SIG-M5 treated with dmso at 0.1 percent for 504 hours (cell line): Measurements from ENCODE around the gene SLC2A3.
A peak's percentile ranks its signal among the peaks of the same experiment; 100 is the strongest.
"Not testable (repeated sequence)": the region's sequence is repeated elsewhere in the genome, so short reads cannot be mapped to it uniquely, and the experiment has no call there.

Experiments
- DNase-seq: peaks from one replicate; lab custom pipeline; 2025; ENCODE audit not compliant: unreplicated experiment; lab: John Stamatoyannopoulos, UW

The SLC2A3 gene

GRCh38 chr12:7953912-7954311 lies 17.9 kb upstream of the SLC2A3 start:
- not testable (repeated sequence) for DNase-seq

- no peak for DNase-seq
Observed at GRCh38 chr12:7951671-7952070, 15.7 kb upstream of the SLC2A3 start.

- DNase-seq: not testable (repeated sequence)
Observed at GRCh38 chr12:7950230-7950943, 14.4 kb upstream of the SLC2A3 start.

- DNase-seq: peak; percentile 55
Observed at GRCh38 chr12:7948589-7949260, 12.7 kb upstream of the SLC2A3 start.

- no peak for DNase-seq
Observed at GRCh38 chr12:7947011-7947410, 11.0 kb upstream of the SLC2A3 start.

GRCh38 chr12:7944760-7945159 lies 8.8 kb upstream of the SLC2A3 start:
- not testable (repeated sequence) for DNase-seq

- DNase-seq: no peak
Observed at GRCh38 chr12:7940906-7941305, 4.9 kb upstream of the SLC2A3 start.

- DNase-seq: no peak
Observed at GRCh38 chr12:7937833-7938506, 2.0 kb upstream of the SLC2A3 start.

- DNase-seq: no peak
Observed at GRCh38 chr12:7934889-7935492, 996 bp downstream of the SLC2A3 start.

GRCh38 chr12:7934091-7934888 lies 1.7 kb downstream of the SLC2A3 start:
- DNase-seq: peak; percentile 38

GRCh38 chr12:7933255-7933726 lies 2.7 kb downstream of the SLC2A3 start:
- DNase-seq: peak; percentile 98

- DNase-seq: not testable (repeated sequence)
Observed at GRCh38 chr12:7932599-7933240, 3.3 kb downstream of the SLC2A3 start.

GRCh38 chr12:7929083-7929792 lies 6.7 kb downstream of the SLC2A3 start:
- no peak for DNase-seq

GRCh38 chr12:7927470-7927869 lies 8.5 kb downstream of the SLC2A3 start:
- DNase-seq: no peak

GRCh38 chr12:7926068-7926666 lies 9.8 kb downstream of the SLC2A3 start:
- DNase-seq: not testable (repeated sequence)

- no peak for DNase-seq
Observed at GRCh38 chr12:7923241-7924236, 12.4 kb downstream of the SLC2A3 start.

- DNase-seq: not testable (repeated sequence)
Observed at GRCh38 chr12:7921181-7921580, 14.8 kb downstream of the SLC2A3 start.

GRCh38 chr12:7918268-7918590 lies 17.8 kb downstream of the SLC2A3 start:
- DNase-seq: not testable (repeated sequence)
